MCF 10A (cell line): ENCODE results near the gene TNNC1. TPM values are rescaled to one million over a fixed set of nuclear protein-coding genes. Genes with fewer than 3 reads are reported as not detected.

Source experiments
- BruUV-seq: library from RNA; stranded (reverse); fragments of 400-500 nt; replicated peaks from 2 replicates; lab custom pipeline; 2021; lab: Mats Ljungman, UMichigan
- CTCF ChIA-PET: fragments of 300-600 bp; sonication (Branson Sonifier 250); formaldehyde crosslinking; extraction: SDS; loops from one replicate; lab custom pipeline; 2021; ENCODE audit warnings: antibody characterized with exemption, inconsistent platforms; lab: Yijun Ruan, JAX
- POLR2A ChIA-PET: fragments of 300-600, 350-650 bp; sonication (Branson Sonifier 250); formaldehyde crosslinking; extraction: SDS; loops from one replicate; lab custom pipeline; 2020; ENCODE audit warnings: antibody characterized with exemption, inconsistent platforms; lab: Yijun Ruan, JAX
- DNase-seq: peaks from one replicate; pipeline ENCODE4 v3.0.0-alpha.2; 2018; ENCODE audit not compliant: unreplicated experiment
- H3K27ac Mint-ChIP-seq: one replicate; pipeline ENCODE4 v1.8.0; 2022; ENCODE audit warnings: mild to moderate bottlenecking, low read depth, mixed read lengths; ENCODE audit not compliant: unreplicated experiment
- H3K27me3 Mint-ChIP-seq: one replicate; pipeline ENCODE4 v1.8.0; 2022; ENCODE audit warnings: mixed read lengths; ENCODE audit not compliant: insufficient read depth, unreplicated experiment
- H3K36me3 Mint-ChIP-seq: one replicate; pipeline ENCODE4 v1.8.0; 2022; ENCODE audit warnings: mild to moderate bottlenecking, moderate library complexity, mixed read lengths; ENCODE audit not compliant: insufficient read depth, unreplicated experiment
- H3K4me1 Mint-ChIP-seq: one replicate; pipeline ENCODE4 v1.8.0; 2022; ENCODE audit warnings: mixed read lengths; ENCODE audit not compliant: insufficient read depth, unreplicated experiment
- H3K4me3 Mint-ChIP-seq: one replicate; pipeline ENCODE4 v1.8.0; 2022; ENCODE audit warnings: mild to moderate bottlenecking, moderate library complexity, mixed read lengths; ENCODE audit not compliant: unreplicated experiment
- H3K9me3 Mint-ChIP-seq: one replicate; pipeline ENCODE4 v1.8.0; 2022; ENCODE audit warnings: mixed read lengths; ENCODE audit not compliant: unreplicated experiment
- intact Hi-C: fragments of 100-400 bp; cut with micrococcal nuclease; formaldehyde crosslinking; loops from 2 replicates; pipeline ENCODE4 v1.14.1; 2022
- total RNA-seq: library from RNA; stranded (reverse); gene quantifications from 2 replicates; pipeline ENCODE4 v1.2.3, GENCODE V29; 2022
- TF ChIP-seq, protein P1 (sequence below): fragments of 200-600 bp; IDR thresholded peaks from one replicate; pipeline ENCODE4 v1.8.0; 2022; ENCODE audit warnings: antibody characterized with exemption, mild to moderate bottlenecking; ENCODE audit not compliant: unreplicated experiment

Gene TNNC1
- total RNA-seq, 1 experiment from 2014 or later, result 0.61 TPM

DNA sequence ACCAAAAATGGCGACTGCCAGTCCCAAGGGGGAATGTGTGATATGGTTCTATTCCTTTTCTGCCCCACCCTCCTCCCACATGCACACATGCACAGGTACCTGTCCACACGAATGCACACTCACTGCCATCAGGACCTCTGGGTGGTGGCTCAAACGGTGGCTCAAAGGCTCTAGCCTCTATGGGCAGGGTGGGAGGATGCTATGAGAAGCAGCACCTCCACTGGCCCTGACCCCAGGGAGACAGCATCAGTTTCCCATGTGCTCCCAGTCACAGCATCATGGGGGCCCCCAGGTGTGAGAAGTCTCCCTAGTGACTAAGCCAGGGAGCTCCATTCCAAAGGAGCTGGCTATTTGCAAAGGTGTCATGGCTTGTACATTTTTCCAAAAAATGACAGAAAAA, 24.8 kb downstream of the TNNC1 start:
- POLR2A ChIA-PET, result interaction anchor here (2.3 kb wide), 1 partner anchor 21 kb away, joined by 6 read pairs; no protein-coding TSS in a partner anchor
- CTCF ChIA-PET, result interaction anchor here (0.6 to 17.8 kb wide), 11 partner anchors 10 to 555 kb away, joined by 3 to 278 read pairs (median 13); partner anchors contain the start of gene SEMA3G
- BruUV-seq, result no TSS peak
- intact Hi-C loops, result loop anchor here (2.0 kb wide), 1 partner anchor 644 kb away; no protein-coding TSS in a partner anchor
- Mint-ChIP-seq H3K36me3 (no peaks in the 10 kb centered on the region), H3K4me3 (no peak overlapping the region), H3K4me1 (peaks cover 4% of the 10 kb centered on the region), H3K9me3 (no peaks in the 10 kb centered on the region), H3K27me3 (peaks cover 11% of the 10 kb centered on the region), H3K27ac (no peak overlapping the region)
- no peak for DNase-seq
- TF ChIP-seq, protein P1, sequence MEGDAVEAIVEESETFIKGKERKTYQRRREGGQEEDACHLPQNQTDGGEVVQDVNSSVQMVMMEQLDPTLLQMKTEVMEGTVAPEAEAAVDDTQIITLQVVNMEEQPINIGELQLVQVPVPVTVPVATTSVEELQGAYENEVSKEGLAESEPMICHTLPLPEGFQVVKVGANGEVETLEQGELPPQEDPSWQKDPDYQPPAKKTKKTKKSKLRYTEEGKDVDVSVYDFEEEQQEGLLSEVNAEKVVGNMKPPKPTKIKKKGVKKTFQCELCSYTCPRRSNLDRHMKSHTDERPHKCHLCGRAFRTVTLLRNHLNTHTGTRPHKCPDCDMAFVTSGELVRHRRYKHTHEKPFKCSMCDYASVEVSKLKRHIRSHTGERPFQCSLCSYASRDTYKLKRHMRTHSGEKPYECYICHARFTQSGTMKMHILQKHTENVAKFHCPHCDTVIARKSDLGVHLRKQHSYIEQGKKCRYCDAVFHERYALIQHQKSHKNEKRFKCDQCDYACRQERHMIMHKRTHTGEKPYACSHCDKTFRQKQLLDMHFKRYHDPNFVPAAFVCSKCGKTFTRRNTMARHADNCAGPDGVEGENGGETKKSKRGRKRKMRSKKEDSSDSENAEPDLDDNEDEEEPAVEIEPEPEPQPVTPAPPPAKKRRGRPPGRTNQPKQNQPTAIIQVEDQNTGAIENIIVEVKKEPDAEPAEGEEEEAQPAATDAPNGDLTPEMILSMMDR, result no peak

DNA sequence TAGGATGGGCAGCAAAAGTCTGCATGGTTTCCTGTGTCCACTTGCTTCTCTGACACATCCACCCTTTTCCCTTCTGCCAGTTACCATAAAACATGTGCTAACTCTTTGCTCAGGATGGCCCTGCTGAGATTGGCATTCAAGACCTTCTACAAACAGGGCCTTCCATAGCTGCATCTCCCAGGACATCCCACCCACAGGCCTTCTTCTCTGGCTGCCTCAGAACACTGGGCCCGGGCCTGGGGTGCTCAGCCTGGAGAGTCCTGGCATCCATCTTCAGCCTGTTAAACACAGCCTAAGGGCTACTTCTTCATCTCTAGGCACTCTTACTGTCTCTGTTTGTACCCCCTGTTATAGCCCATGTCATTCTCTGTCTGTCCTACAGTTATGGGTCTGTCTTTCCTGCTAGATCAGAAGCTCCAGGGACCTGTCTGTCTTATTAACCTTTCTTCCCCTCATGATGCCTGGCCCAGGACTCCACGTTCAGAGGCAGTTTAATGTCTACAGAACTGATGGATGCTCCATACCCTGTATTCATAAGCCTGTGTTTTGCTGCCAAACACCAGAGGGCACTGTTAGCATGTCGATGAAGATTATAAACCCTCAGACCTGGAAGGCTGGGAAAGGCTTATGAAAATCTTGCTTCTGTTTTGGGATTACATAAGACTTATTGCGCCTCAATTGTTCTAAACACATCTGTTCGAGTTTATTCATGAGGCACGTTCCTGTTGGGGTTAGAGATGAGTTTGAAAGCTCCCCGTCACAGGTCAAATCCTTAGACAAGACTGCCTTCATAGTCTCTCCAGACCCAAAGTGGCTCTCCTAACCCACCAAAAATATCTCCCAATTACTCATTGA, 25.5 kb downstream of the TNNC1 start:
- Mint-ChIP-seq H3K27ac (no peak overlapping the region), H3K36me3 (no peaks in the 10 kb centered on the region), H3K9me3 (no peaks in the 10 kb centered on the region), H3K4me3 (no peak overlapping the region), H3K4me1 (no peaks in the 10 kb centered on the region), H3K27me3 (peaks cover 11% of the 10 kb centered on the region)
- POLR2A ChIA-PET, result interaction anchor here (0.6 to 2.3 kb wide), 7 partner anchors 16 to 264 kb away, joined by 3 to 6 read pairs (median 4); partner anchors contain the start of gene SEMA3G
- BruUV-seq, result no TSS peak
- TF ChIP-seq, protein P1, result peak; percentile 63
- intact Hi-C loops, result loop anchor here (1.0 to 2.0 kb wide), 2 partner anchors 19 to 644 kb away; no protein-coding TSS in a partner anchor
- CTCF ChIA-PET, result interaction anchor here (0.5 to 17.8 kb wide), 23 partner anchors 9 to 1562 kb away, joined by 3 to 278 read pairs (median 4); partner anchors contain the start of gene SEMA3G
- DNase-seq, result peak; percentile 83

DNA sequence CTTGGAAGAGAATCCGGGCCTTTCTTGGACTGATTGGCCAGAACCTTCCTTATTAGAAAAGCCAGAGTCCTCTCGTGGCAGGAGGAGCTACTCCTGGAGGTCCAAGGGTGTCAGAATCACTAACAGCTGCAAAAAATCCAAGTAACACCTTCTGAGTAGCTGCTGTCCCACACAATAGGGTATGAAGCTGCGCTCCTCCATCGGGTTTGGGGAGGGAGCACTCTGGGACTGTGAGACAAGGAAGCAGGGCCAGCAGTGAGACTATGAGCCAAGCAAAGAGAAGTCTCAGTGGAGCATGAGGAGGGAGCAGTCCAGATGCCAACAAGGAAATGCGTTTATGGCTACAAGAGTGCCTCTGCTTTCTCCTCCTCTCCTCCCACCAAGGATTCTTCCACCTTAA, 30.7 kb downstream of the TNNC1 start:
- H3K27ac Mint-ChIP-seq, result no peak overlapping the region
- H3K4me3 Mint-ChIP-seq, result no peak overlapping the region
- TF ChIP-seq, protein P1, result no peak
- H3K36me3 Mint-ChIP-seq, result peaks cover 5% of the 10 kb centered on the region
- no peaks in the 10 kb centered on the region for H3K9me3 Mint-ChIP-seq
- BruUV-seq, result no TSS peak
- ChIA-PET POLR2A (no interaction called here), CTCF (interaction anchor here (0.6 to 17.8 kb wide), 2 partner anchors 23 to 36 kb away, joined by 3 to 278 read pairs; partner anchors contain the start of gene SEMA3G)
- DNase-seq, result no peak
- no peaks in the 10 kb centered on the region for H3K4me1 Mint-ChIP-seq
- intact Hi-C loops, result no loop called here
- H3K27me3 Mint-ChIP-seq, result peaks cover 4% of the 10 kb centered on the region

DNA sequence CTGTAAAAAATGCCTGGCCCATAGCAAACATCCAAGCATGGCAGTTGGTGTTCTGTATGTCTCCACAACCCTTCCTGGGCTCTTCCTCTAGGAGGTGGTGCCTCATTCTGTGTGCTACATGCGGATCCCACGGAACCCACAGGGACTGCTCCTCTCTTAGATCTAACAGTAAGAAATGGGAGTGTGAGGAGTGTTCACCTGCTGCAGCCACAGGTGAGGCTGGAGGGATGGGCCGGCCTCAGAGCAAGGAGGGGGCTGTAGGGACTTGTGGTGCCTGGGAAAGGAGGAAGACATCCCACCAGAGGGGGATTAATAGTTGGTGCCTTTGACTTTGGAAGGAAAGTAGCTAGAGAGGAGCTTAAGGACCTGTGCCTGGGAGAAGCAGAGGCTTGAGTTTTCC, 31.2 kb downstream of the TNNC1 start:
- intact Hi-C loops, result no loop called here
- H3K4me1 Mint-ChIP-seq, result no peaks in the 10 kb centered on the region
- ChIA-PET CTCF (interaction anchor here (0.6 to 17.8 kb wide), 2 partner anchors 24 to 36 kb away, joined by 3 to 278 read pairs; partner anchors contain the start of gene SEMA3G), POLR2A (no interaction called here)
- no peak for DNase-seq
- BruUV-seq, result no TSS peak
- no peak overlapping the region for H3K4me3 Mint-ChIP-seq
- peaks cover 5% of the 10 kb centered on the region for H3K36me3 Mint-ChIP-seq
- H3K9me3 Mint-ChIP-seq, result no peaks in the 10 kb centered on the region
- no peak overlapping the region for H3K27ac Mint-ChIP-seq
- H3K27me3 Mint-ChIP-seq, result no peaks in the 10 kb centered on the region
- TF ChIP-seq, protein P1, result no peak
